ENCODE data around the gene TBATA. TPM values are rescaled to one million over a fixed set of nuclear protein-coding genes. Genes with fewer than 3 reads are reported as not detected.

TBATA gene
- total RNA-seq, 1 experiment from 2014 or later: not detected

GRCh38 chr10:70774810-70775678, 10.1 kb downstream of the TBATA start:
- CTCF ChIA-PET: no interaction called here
- no peak overlapping the region for H3K4me3 Mint-ChIP-seq (ENCODE audit: low read depth, unreplicated experiment)
- no peak for TF ChIP-seq CTCF (IDR thresholded peaks at IDR 0.05; ENCODE audit: unreplicated experiment)
- H3K4me1 Mint-ChIP-seq (ENCODE audit: low read depth, unreplicated experiment): no peaks in the 10 kb centered on the region
- no peak for DNase-seq
- no TSS peak for BruUV-seq (replicated peaks)
- H3K36me3 Mint-ChIP-seq (ENCODE audit: insufficient read depth, unreplicated experiment): peaks cover 8% of the 10 kb centered on the region
- intact Hi-C loops (cut with micrococcal nuclease; ENCODE audit: unreplicated experiment): no loop called here
- peaks cover 72% of the 10 kb centered on the region for H3K27me3 Mint-ChIP-seq (ENCODE audit: unreplicated experiment)
- no peaks in the 10 kb centered on the region for H3K9me3 Mint-ChIP-seq (ENCODE audit: low read depth, unreplicated experiment)
- H3K27ac Mint-ChIP-seq (ENCODE audit: unreplicated experiment): no peak overlapping the region

DNA sequence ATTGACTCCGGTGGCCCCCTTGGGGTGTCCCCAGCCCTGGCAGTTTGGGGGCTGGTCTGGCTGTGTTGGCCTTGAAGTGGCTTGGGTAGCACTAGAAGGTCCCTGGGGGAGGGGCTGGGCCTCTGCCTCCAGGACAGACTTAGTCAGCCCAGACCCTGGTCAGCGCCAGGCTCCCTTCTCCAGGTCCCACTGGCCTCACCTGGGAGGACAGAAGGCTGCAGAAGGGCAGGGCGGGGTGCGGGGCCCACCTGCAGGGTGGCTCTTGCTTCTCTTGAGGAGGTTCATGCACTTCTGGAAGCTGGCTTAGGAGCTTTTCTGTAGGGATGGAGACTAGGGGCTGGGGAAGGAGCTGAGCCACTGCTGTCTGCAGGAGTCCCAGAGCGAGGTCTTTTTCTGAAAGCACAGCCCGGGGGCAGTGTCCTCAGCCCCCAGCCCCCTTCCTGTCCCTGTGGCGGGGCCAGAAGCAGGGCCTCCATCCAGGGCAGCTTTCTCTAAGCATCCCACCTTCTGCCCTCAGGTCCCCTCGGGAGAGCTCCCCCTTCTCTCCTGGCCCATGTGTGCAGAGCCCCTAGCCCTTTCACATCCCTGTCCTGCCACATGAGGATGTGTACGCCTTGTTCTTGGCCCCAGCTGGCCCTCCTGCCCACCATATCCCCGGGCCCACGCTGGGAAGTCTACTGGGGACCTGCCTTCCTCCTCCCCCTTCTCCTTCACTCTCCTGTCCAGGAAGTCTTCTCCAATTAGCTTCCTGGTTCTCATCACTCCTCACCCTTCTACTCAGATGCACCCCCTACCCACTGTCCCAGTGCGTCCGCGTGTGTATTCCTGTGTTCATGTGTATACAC, 11.0 kb downstream of the TBATA start:
- no peak overlapping the region for H3K27ac Mint-ChIP-seq (ENCODE audit: unreplicated experiment)
- intact Hi-C loops (cut with micrococcal nuclease; ENCODE audit: unreplicated experiment): no loop called here

GRCh38 chr10:70773461-70773860, 11.7 kb downstream of the TBATA start:
- H3K27ac Mint-ChIP-seq (ENCODE audit: unreplicated experiment): no peak overlapping the region
- intact Hi-C loops (cut with micrococcal nuclease; ENCODE audit: unreplicated experiment): no loop called here
- no peak overlapping the region for H3K4me3 Mint-ChIP-seq (ENCODE audit: low read depth, unreplicated experiment)
- no peak for TF ChIP-seq CTCF (IDR thresholded peaks at IDR 0.05; ENCODE audit: unreplicated experiment)
- H3K36me3 Mint-ChIP-seq (ENCODE audit: insufficient read depth, unreplicated experiment): peaks cover 8% of the 10 kb centered on the region
- no peaks in the 10 kb centered on the region for H3K9me3 Mint-ChIP-seq (ENCODE audit: low read depth, unreplicated experiment)
- BruUV-seq (replicated peaks): no TSS peak
- peaks cover 72% of the 10 kb centered on the region for H3K27me3 Mint-ChIP-seq (ENCODE audit: unreplicated experiment)
- CTCF ChIA-PET: interaction anchor here (0.7 kb wide), 1 partner anchor 9 kb away, joined by 3 read pairs; no protein-coding TSS in a partner anchor
- H3K4me1 Mint-ChIP-seq (ENCODE audit: low read depth, unreplicated experiment): no peaks in the 10 kb centered on the region
- DNase-seq: no peak

More for the DNA sequence above, 11.0 kb downstream of the TBATA start:
- H3K4me1 Mint-ChIP-seq (ENCODE audit: low read depth, unreplicated experiment): no peaks in the 10 kb centered on the region
- H3K9me3 Mint-ChIP-seq (ENCODE audit: low read depth, unreplicated experiment): no peaks in the 10 kb centered on the region
- no peak overlapping the region for H3K4me3 Mint-ChIP-seq (ENCODE audit: low read depth, unreplicated experiment)
- peaks cover 8% of the 10 kb centered on the region for H3K36me3 Mint-ChIP-seq (ENCODE audit: insufficient read depth, unreplicated experiment)
- TF ChIP-seq CTCF (IDR thresholded peaks at IDR 0.05; ENCODE audit: unreplicated experiment): no peak
- no peak for DNase-seq
- CTCF ChIA-PET: interaction anchor here (0.7 kb wide), 2 partner anchors 9 to 113 kb away, joined by 3 read pairs; no protein-coding TSS in a partner anchor
- BruUV-seq (replicated peaks): no TSS peak
- H3K27me3 Mint-ChIP-seq (ENCODE audit: unreplicated experiment): peaks cover 72% of the 10 kb centered on the region

DNA sequence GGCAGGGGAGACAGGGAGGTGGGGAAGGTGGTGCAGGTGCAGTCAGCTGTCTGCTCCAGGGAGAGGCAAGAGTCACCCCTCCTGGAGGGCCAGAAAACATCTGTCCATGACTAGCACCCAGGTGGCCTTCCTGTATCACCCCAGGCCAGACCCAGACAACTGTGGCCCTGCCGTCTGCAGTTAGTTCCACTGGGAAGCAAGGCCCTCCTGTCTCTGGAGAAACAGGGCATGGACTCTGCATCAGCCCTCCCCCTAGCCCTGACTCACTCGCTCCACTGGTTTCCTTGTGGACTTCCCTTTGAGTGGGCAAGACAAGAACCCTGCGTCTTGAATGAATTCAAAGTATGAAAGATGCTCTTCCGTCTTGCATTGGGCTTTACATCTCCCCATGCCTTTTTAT, 12.6 kb downstream of the TBATA start:
- intact Hi-C loops (cut with micrococcal nuclease; ENCODE audit: unreplicated experiment): no loop called here
- no TSS peak for BruUV-seq (replicated peaks)
- Mint-ChIP-seq H3K27ac (ENCODE audit: unreplicated experiment) (no peak overlapping the region), H3K4me3 (ENCODE audit: low read depth, unreplicated experiment) (no peak overlapping the region), H3K4me1 (ENCODE audit: low read depth, unreplicated experiment) (no peaks in the 10 kb centered on the region), H3K9me3 (ENCODE audit: low read depth, unreplicated experiment) (no peaks in the 10 kb centered on the region), H3K27me3 (ENCODE audit: unreplicated experiment) (peaks cover 72% of the 10 kb centered on the region), H3K36me3 (ENCODE audit: insufficient read depth, unreplicated experiment) (peaks cover 8% of the 10 kb centered on the region)
- CTCF ChIA-PET: no interaction called here
- no peak for TF ChIP-seq CTCF (IDR thresholded peaks at IDR 0.05; ENCODE audit: unreplicated experiment)
- no peak for DNase-seq

Data from Calu3 (cell line).